HG02852 (cell line): ENCODE data around the gene AQP12B.
"Not testable (repeated sequence)": the region's sequence is repeated elsewhere in the genome, so short reads cannot be mapped to it uniquely, and the experiment has no call there.

Experiments used
- ATAC-seq: cut with Tn5 transposase; IDR thresholded peaks from one replicate; pipeline ENCODE4 v1.9.1; 2021; ENCODE audit warnings: mild to moderate bottlenecking, moderate library complexity; ENCODE audit not compliant: unreplicated experiment

AQP12B gene

GRCh38 chr2:240701736-240702639 is 19.3 kb upstream of the AQP12B start:
- ATAC-seq, result no peak

GRCh38 chr2:240701091-240701735 is 18.5 kb upstream of the AQP12B start:
- ATAC-seq, result no peak

- ATAC-seq, result not testable (repeated sequence)
These were observed 17.9 kb upstream of the AQP12B start for GRCh38 chr2:240700616-240701015.

GRCh38 chr2:240699835-240700234 is 17.1 kb upstream of the AQP12B start:
- ATAC-seq, result not testable (repeated sequence)

- ATAC-seq, result not testable (repeated sequence)
These were observed 16.3 kb upstream of the AQP12B start for GRCh38 chr2:240698852-240699561.

GRCh38 chr2:240696469-240696868 is 13.8 kb upstream of the AQP12B start:
- not testable (repeated sequence) for ATAC-seq

- ATAC-seq, result not testable (repeated sequence)
These were observed 12.9 kb upstream of the AQP12B start for GRCh38 chr2:240695593-240695992.

GRCh38 chr2:240694304-240694703 is 11.6 kb upstream of the AQP12B start:
- ATAC-seq, result not testable (repeated sequence)

- ATAC-seq, result not testable (repeated sequence)
These were observed 10.2 kb upstream of the AQP12B start for GRCh38 chr2:240692583-240693561.

GRCh38 chr2:240691631-240692420 is 9.1 kb upstream of the AQP12B start, which contains the start of gene AQP12A:
Gene AQP12A (plus strand): TSS chr2:240691866. CDS start chr2:240691914, 48 bp downstream.
- not testable (repeated sequence) for ATAC-seq

GRCh38 chr2:240691075-240691427 is 8.4 kb upstream of the AQP12B start:
- not testable (repeated sequence) for ATAC-seq

GRCh38 chr2:240690421-240691074 is 7.9 kb upstream of the AQP12B start:
- ATAC-seq, result not testable (repeated sequence)

GRCh38 chr2:240689975-240690374 is 7.3 kb upstream of the AQP12B start:
- ATAC-seq, result no peak

GRCh38 chr2:240688553-240688919 is 5.9 kb upstream of the AQP12B start:
- no peak for ATAC-seq

- no peak for ATAC-seq
These were observed 5.3 kb upstream of the AQP12B start for GRCh38 chr2:240687741-240688552.

- no peak for ATAC-seq
These were observed 4.5 kb upstream of the AQP12B start for GRCh38 chr2:240687045-240687740.

GRCh38 chr2:240686460-240686859 is 3.8 kb upstream of the AQP12B start:
- ATAC-seq, result no peak
